HEK293T (cell line): Measurements from ENCODE around the gene ATF3.

Source experiments
- NFRKB ChIP-seq: fragments of 450-650 bp; IDR thresholded peaks from 2 replicates; pipeline ENCODE4 v1.6.1; 2016; ENCODE audit warnings: mild to moderate bottlenecking, moderate library complexity
- TARDBP ChIP-seq: fragments of 450-650 bp; IDR thresholded peaks from 2 replicates; pipeline ENCODE4 v1.6.1; 2016

GRCh38 chr1:212669600-212669999 lies 61.0 kb downstream of the ATF3 start:
- TF ChIP-seq TARDBP (no peak), NFRKB (no peak)
